ENCODE results near the gene SLC1A4.

GRCh38 chr2:65032019-65032975, 43.1 kb downstream of the SLC1A4 start:
- TF ChIP-seq, protein P1, sequence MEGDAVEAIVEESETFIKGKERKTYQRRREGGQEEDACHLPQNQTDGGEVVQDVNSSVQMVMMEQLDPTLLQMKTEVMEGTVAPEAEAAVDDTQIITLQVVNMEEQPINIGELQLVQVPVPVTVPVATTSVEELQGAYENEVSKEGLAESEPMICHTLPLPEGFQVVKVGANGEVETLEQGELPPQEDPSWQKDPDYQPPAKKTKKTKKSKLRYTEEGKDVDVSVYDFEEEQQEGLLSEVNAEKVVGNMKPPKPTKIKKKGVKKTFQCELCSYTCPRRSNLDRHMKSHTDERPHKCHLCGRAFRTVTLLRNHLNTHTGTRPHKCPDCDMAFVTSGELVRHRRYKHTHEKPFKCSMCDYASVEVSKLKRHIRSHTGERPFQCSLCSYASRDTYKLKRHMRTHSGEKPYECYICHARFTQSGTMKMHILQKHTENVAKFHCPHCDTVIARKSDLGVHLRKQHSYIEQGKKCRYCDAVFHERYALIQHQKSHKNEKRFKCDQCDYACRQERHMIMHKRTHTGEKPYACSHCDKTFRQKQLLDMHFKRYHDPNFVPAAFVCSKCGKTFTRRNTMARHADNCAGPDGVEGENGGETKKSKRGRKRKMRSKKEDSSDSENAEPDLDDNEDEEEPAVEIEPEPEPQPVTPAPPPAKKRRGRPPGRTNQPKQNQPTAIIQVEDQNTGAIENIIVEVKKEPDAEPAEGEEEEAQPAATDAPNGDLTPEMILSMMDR (IDR thresholded peaks at IDR 0.05), result no peak
- TF ChIP-seq EP300 (IDR thresholded peaks at IDR 0.05), result no peak
- no peak for TF ChIP-seq POLR2A (IDR thresholded peaks at IDR 0.05)

Measured in sigmoid colon (tissue), 4 donors.